HG02870 (cell line): ENCODE measurements around the gene CCDC158.
A peak's percentile ranks its signal among the peaks of the same experiment; 100 is the strongest.
"Not testable (repeated sequence)": the region's sequence is repeated elsewhere in the genome, so short reads cannot be mapped to it uniquely, and the experiment has no call there.

Experiments
- ATAC-seq: cut with Tn5 transposase; IDR thresholded peaks from one replicate; pipeline ENCODE4 v1.9.1; 2021; ENCODE audit warnings: mild to moderate bottlenecking, moderate library complexity; ENCODE audit not compliant: unreplicated experiment

CCDC158 gene

GRCh38 chr4:76312457-76312856 lies 108.5 kb downstream of the CCDC158 start:
- no peak for ATAC-seq

GRCh38 chr4:76311896-76312331 lies 109.0 kb downstream of the CCDC158 start:
- no peak for ATAC-seq

- no peak for ATAC-seq
Measured at GRCh38 chr4:76310683-76311082, 110.3 kb downstream of the CCDC158 start.

GRCh38 chr4:76309939-76310550 lies 110.9 kb downstream of the CCDC158 start:
- no peak for ATAC-seq

GRCh38 chr4:76308548-76308947 lies 112.4 kb downstream of the CCDC158 start:
- no peak for ATAC-seq

GRCh38 chr4:76307660-76308014 lies 113.3 kb downstream of the CCDC158 start:
- no peak for ATAC-seq

- ATAC-seq, result no peak
Measured at GRCh38 chr4:76306882-76307659, 113.9 kb downstream of the CCDC158 start.

GRCh38 chr4:76305971-76306881 lies 114.7 kb downstream of the CCDC158 start, which contains the start of gene STBD1:
TSS of gene STBD1 (plus strand) at chr4:76306733. CDS start at chr4:76306770, 37 bp downstream.
- ATAC-seq, result no peak

GRCh38 chr4:76305033-76305687 lies 115.8 kb downstream of the CCDC158 start:
- no peak for ATAC-seq

GRCh38 chr4:76302826-76303438 lies 118.0 kb downstream of the CCDC158 start:
- no peak for ATAC-seq

- ATAC-seq, result no peak
Measured at GRCh38 chr4:76301775-76302162, 119.2 kb downstream of the CCDC158 start.

- peak; percentile 98 for ATAC-seq
Measured at GRCh38 chr4:76301068-76301774, 119.7 kb downstream of the CCDC158 start.

GRCh38 chr4:76300012-76300411 lies 120.9 kb downstream of the CCDC158 start:
- no peak for ATAC-seq

GRCh38 chr4:76298227-76298626 lies 122.7 kb downstream of the CCDC158 start:
- ATAC-seq, result no peak

GRCh38 chr4:76296286-76296820 lies 124.6 kb downstream of the CCDC158 start:
- ATAC-seq, result no peak

- no peak for ATAC-seq
Measured at GRCh38 chr4:76293772-76294171, 127.2 kb downstream of the CCDC158 start.

GRCh38 chr4:76292730-76293129 lies 128.2 kb downstream of the CCDC158 start:
- ATAC-seq, result no peak

GRCh38 chr4:76287811-76288210 lies 133.1 kb downstream of the CCDC158 start:
- not testable (repeated sequence) for ATAC-seq

- no peak for ATAC-seq
Measured at GRCh38 chr4:76283900-76284299, 137.0 kb downstream of the CCDC158 start.
